Measurements from ENCODE around the gene OR2A14.
A peak's percentile ranks its signal among the peaks of the same experiment; 100 is the strongest.
"Not testable (repeated sequence)": the region's sequence is repeated elsewhere in the genome, so short reads cannot be mapped to it uniquely, and the experiment has no call there.

The OR2A14 gene

DNA sequence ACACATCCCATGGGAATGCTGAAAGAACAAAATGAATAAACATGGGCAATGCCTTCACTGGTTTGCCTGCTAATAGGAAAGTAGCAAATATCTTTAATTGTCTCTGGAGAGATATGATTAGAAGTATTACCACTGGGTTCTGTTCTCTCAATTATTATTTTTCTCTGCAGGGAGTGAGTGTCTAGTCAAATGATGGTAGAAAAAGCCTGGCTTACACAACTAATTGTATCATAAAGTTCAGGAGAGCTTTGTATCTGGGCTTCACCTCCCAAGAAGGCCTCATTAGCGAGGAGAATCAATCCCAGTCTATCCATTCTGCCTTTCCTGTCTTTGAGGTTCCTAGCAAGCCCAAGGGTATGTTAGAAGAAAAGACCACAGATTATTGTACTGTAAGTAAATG is at the start of gene OR2A14:
Gene OR2A14 (plus strand): TSS at position 301 of the 400 bp plus-strand sequence. CDS start 5,937 bp downstream, outside the sequence.
- no peak for DNase-seq (ENCODE audit: low read depth in 4 of 4, low spot score in 1 of 4)

DNA sequence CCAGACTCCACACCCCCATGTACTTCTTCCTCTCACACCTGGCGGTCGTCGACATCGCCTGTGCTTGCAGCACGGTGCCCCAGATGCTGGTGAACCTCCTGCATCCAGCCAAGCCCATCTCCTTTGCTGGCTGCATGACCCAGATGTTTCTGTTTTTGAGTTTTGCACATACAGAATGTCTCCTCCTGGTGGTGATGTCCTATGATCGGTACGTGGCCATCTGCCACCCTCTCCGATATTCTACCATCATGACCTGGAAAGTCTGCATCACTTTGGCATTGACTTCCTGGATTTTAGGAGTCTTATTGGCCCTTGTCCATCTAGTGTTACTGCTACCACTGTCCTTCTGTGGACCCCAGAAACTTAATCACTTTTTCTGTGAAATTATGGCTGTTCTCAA is 48.6 kb upstream of the OR2A14 start:
- no peak for DNase-seq (ENCODE audit: low read depth in 4 of 4, low spot score in 1 of 4)

- DNase-seq (ENCODE audit: low read depth in 4 of 4, low spot score in 1 of 4), result no peak
Observed at GRCh38 chr7:144085978-144086377, 37.0 kb upstream of the OR2A14 start, which contains the start of gene OR2A12. Gene OR2A12, plus strand, starts transcription at chr7:144086278. Its CDS starts 8,830 bp downstream, at chr7:144095108.

GRCh38 chr7:144086730-144087129 is 36.2 kb upstream of the OR2A14 start:
- no peak for DNase-seq (ENCODE audit: low read depth in 4 of 4, low spot score in 1 of 4)

GRCh38 chr7:144087230-144087629 is 35.7 kb upstream of the OR2A14 start:
- no peak for DNase-seq (ENCODE audit: low read depth in 4 of 4, low spot score in 1 of 4)

DNA sequence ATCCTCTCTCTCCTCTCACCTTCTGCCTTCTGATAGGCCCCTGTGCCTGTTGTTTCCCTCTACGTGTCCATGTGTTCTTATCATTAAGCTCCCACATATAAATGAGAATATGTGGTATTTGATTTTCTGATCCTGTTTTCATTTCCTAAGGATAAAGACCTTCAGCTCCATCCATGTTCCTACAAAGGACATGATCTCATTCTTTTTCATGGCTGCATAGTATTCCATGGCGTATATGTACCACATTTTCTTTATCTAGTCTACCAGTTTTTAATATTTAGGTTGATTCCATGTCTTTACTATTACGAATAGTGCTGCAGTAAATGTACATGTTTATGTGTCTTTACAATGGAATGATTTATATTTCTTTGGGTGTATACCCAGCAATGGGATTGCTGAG is 32.3 kb upstream of the OR2A14 start:
- DNase-seq (ENCODE audit: low read depth in 4 of 4, low spot score in 1 of 4), result no peak

GRCh38 chr7:144098776-144099175 is 24.2 kb upstream of the OR2A14 start:
- DNase-seq (ENCODE audit: low read depth in 4 of 4, low spot score in 1 of 4), result no peak

- DNase-seq (ENCODE audit: low read depth in 4 of 4, low spot score in 1 of 4), result no peak
Observed at GRCh38 chr7:144100607-144101006, 22.4 kb upstream of the OR2A14 start.

- DNase-seq (ENCODE audit: low read depth in 4 of 4, low spot score in 1 of 4), result no peak
Observed at GRCh38 chr7:144102041-144102440, 20.9 kb upstream of the OR2A14 start.

DNA sequence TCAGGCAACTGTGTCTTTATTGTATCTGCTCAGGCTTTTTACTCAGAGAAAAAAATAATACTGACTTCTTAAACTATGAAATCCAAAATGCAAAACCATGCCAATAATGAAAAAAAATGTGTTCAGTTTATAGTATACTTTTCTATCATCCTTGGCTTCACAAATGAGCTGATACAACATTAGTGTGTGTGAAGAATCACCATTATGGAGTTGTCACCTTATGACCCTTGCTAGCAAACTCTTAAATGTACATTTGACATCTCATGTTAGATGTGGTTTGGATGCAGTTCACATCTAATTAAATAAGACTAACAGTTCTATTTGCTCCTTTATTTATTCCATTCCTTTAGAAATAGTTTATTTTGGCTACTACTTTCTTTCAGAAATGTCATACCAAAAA is 17.8 kb upstream of the OR2A14 start:
- no peak for DNase-seq (ENCODE audit: low read depth in 4 of 4, low spot score in 1 of 4)

DNA sequence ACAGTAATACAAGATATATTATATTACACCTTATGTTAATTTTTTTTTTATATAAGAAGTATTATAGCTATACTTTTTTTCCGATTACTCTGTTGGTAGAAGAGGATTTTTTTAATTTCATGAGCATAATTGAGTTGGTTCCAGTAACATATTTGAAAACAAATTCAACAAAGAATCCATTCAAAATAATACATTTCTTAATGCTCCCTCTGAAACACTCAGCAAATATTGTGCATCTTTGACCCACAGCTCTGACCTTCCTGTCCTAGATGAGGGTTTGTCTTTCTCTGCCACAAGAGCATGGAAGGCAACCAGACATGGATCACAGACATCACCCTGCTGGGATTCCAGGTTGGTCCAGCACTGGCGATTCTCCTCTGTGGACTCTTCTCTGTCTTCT is 13.7 kb upstream of the OR2A14 start, which contains the start of gene OR2A2:
Gene OR2A2 (plus strand): TSS at position 301 of the 400 bp plus-strand sequence. CDS start 0 bp downstream, at position 301.
- no peak for DNase-seq (ENCODE audit: low read depth in 4 of 4, low spot score in 1 of 4)

DNA sequence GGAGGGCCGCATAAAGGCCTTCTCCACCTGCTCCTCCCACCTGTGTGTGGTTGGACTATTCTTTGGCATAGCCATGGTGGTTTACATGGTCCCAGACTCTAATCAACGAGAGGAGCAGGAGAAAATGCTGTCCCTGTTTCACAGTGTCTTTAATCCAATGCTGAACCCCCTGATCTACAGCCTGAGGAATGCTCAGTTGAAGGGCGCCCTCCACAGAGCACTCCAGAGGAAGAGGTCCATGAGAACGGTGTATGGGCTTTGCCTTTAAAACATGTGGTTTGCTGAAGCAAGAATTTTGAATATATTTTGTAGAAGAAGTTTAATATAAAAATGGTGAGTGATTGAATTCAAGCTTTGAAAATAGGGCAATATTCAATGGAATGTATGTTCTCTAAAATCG is 12.7 kb upstream of the OR2A14 start:
- DNase-seq (ENCODE audit: low read depth in 4 of 4, low spot score in 1 of 4), result no peak

- DNase-seq (ENCODE audit: low read depth in 4 of 4, low spot score in 1 of 4), result no peak
Observed at GRCh38 chr7:144113651-144114050, 9.3 kb upstream of the OR2A14 start.

- DNase-seq (ENCODE audit: low read depth in 4 of 4, low spot score in 1 of 4), result no peak
Observed at GRCh38 chr7:144118341-144118740, 4.6 kb upstream of the OR2A14 start.

DNA sequence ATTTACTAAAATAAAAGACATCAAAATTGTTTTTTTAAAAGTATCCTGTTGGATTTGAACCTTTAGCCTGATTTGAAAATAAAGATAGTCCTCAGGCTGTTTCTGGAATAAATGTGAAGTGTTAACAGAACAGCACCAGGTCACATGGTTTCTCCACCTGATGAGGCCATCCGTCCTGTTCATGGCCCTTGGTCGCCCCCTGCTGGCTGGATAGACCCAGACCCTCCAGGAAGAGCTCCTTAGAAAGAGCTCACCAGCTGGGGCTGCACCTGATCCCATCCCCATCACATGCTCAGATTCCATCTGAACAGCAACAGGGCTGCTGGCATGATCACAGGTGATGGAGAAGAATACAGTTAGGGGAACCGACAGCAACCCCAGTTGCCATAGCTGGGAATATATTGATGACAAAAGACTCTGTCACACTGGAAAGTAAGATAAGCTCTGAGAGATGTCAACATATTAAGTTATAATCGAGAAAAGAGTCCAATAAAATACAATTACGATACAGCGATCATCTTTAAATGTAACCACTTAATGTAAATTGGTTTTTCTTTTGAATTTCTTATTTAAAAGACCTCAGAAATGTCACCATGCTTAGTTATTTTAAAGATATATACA is 4.8 kb downstream of the OR2A14 start:
- peak; percentile 86 to 94 (median 90) for DNase-seq (ENCODE audit: low read depth in 4 of 4, low spot score in 1 of 4)

- not testable (repeated sequence) for DNase-seq (ENCODE audit: low read depth in 4 of 4, low spot score in 1 of 4)
Observed at GRCh38 chr7:144129601-144130000, 6.6 kb downstream of the OR2A14 start.

DNA sequence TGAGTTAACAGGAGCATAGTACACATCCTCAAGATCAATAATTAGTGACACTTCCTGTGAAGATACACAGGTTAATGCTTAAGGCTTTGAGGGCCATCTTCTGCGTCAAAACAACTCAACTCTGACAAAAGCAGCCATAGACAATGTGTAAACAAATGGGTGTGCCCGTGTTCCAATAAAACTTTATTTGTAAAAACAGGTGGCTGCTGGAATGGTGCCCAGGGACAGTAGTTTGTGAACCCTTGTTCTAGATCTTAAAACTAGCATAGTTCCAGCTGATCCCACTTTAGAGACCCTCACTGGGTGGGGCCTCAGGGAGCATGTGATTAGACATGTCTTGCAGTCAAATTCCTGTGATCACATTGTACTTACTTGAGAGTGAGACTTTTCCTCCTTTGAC is 7.8 kb downstream of the OR2A14 start:
- DNase-seq (ENCODE audit: low read depth in 4 of 4, low spot score in 1 of 4), result no peak

- no peak for DNase-seq (ENCODE audit: low read depth in 4 of 4, low spot score in 1 of 4)
Observed at GRCh38 chr7:144132262-144132661, 9.3 kb downstream of the OR2A14 start.

- no peak for DNase-seq (ENCODE audit: low read depth in 4 of 4, low spot score in 1 of 4)
Observed at GRCh38 chr7:144133307-144133706, 10.3 kb downstream of the OR2A14 start.

GRCh38 chr7:144134116-144134515 is 11.1 kb downstream of the OR2A14 start:
- no peak for DNase-seq (ENCODE audit: low read depth in 4 of 4, low spot score in 1 of 4)

DNA sequence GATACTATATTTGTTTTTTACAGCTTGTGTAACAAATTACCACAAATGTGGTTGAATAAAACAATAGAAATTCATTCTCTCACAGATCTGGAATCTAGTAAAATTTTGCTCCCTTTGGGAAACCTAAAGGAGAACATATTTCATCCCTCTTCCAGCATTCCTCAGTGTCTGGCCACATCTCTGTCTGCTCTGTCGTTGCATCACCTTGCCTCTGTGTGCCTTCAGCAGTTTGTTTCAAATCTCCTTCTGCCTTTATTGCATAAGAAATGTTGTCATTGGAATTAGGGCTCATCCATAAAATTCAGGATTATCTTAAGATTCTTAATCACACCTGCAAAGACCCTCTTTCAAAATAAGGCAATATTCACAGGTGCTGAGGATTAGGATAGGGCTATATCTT is 14.5 kb downstream of the OR2A14 start:
- no peak for DNase-seq (ENCODE audit: low read depth in 4 of 4, low spot score in 1 of 4)

DNA sequence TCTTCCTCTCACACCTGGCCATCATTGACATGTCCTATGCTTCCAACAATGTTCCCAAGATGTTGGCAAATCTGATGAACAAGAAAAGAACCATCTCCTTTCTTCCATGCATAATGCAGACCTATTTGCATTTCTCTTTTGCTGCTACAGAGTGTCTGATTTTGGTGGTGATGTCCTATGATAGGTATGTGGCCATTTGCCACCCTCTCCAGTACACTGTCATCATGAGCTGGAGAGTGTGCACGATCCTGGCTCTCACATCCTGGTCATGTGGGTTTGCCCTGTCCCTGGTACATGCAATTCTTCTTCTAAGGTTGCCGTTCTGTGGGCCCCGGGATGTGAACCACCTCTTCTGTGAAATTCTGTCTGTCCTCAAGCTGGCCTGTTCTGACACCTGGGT is 19.2 kb downstream of the OR2A14 start:
- no peak for DNase-seq (ENCODE audit: low read depth in 4 of 4, low spot score in 1 of 4)

DNA sequence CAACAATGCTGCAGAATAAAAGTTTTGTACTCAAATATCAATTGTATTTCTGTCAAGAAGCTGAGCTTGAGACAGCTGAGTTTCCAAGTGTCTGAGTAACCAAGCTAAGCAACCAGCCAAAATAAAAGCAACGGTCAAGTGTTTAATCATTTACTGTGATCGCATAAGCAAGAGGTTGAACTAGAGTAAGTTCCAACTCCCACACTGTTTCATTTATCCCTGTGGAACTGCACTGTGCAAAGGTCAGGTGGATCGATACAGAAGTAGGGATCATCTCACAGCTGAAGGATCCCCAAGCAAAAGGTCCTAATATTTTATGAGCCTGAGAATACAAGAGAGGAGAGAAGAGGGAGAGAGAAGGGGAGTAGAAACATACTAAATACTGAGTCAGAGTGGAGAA is 21.4 kb downstream of the OR2A14 start:
- DNase-seq (ENCODE audit: low read depth in 4 of 4, low spot score in 1 of 4), result no peak

Measured in stimulated activated CD4-positive, alpha-beta T cell treated with anti-CD3 and anti-CD28 coated beads, Interleukin-1b, Interleukin-23, amount 100 ng/mL, for 24 hours (primary cell).